ENCODE measurements around the gene PPFIBP1. TPM values are rescaled to one million over a fixed set of nuclear protein-coding genes. Genes with fewer than 3 reads are reported as not detected.

The PPFIBP1 gene
- total and polyA plus RNA-seq, 2 of the 13 experiments (the other 11 are each of a cell fraction or from before 2014, with no cell fraction given) = 16.2 to 21.8 TPM

- TF ChIP-seq ZNF792 (CRISPR knock-in tag; IDR thresholded peaks at IDR 0.05) (peak; percentile 97), ZSCAN31 (CRISPR knock-in tag; IDR thresholded peaks at IDR 0.05; ENCODE audit: low read depth) (peak; percentile 97), ZBTB8A (CRISPR knock-in tag; IDR thresholded peaks at IDR 0.05; ENCODE audit: borderline replicate concordance, low read depth) (peak; percentile 37; the same call in 1 of the 2 replicates), ZNF407 (CRISPR knock-in tag; IDR thresholded peaks at IDR 0.05; ENCODE audit: not compliant biosample characterization) (peak; percentile 44), ZSCAN21 (CRISPR knock-in tag; IDR thresholded peaks at IDR 0.05; ENCODE audit: borderline replicate concordance) (peak; percentile 84; the same call in 1 of the 2 replicates), ZKSCAN1 (IDR thresholded peaks at IDR 0.05; ENCODE audit: low read length) (no peak), ZNF383 (CRISPR knock-in tag; IDR thresholded peaks at IDR 0.05; ENCODE audit: borderline replicate concordance) (0 out of 2 replicates have a peak, but pooled peaks have one; percentile 87), ZBTB7A (CRISPR knock-in tag; IDR thresholded peaks at IDR 0.05) (peak; percentile 87; the same call in 1 of the 2 replicates), ZMYM4 (CRISPR knock-in tag; IDR thresholded peaks at IDR 0.05) (peak; percentile 98), TBP (CRISPR knock-in tag; IDR thresholded peaks at IDR 0.05) (no peak; the same call in 1 of the 2 replicates), ZC3H4 (CRISPR knock-in tag; IDR thresholded peaks at IDR 0.05; ENCODE audit: borderline replicate concordance) (no peak), PHF8 (CRISPR knock-in tag; IDR thresholded peaks at IDR 0.05) (peak; percentile 56), MLXIP (CRISPR knock-in tag; IDR thresholded peaks at IDR 0.05; ENCODE audit: borderline replicate concordance) (no peak; the same call in 1 of the 2 replicates), KLF11 (CRISPR knock-in tag; IDR thresholded peaks at IDR 0.05) (no peak), ZNF121 (CRISPR knock-in tag; IDR thresholded peaks at IDR 0.05) (no peak; the same call in 1 of the 2 replicates), KMT2A (CRISPR knock-in tag; IDR thresholded peaks at IDR 0.05) (peak; percentile 55; the same call in 1 of the 2 replicates), TEAD3 (CRISPR knock-in tag; optimal IDR thresholded peaks at IDR 0.05; ENCODE audit: borderline replicate concordance) (peak; percentile 72), FLYWCH1 (CRISPR knock-in tag; IDR thresholded peaks at IDR 0.05) (no peak), ATF3 (CRISPR knock-in tag; IDR thresholded peaks at IDR 0.05) (peak; percentile 86)
Measured at GRCh38 chr12:27549801-27550652, 26.0 kb downstream of the PPFIBP1 start (continued).
